HEK293 (cell line): ENCODE measurements around the gene RNF166.

ENCODE experiments used
- CTCF ChIA-PET: fragments of 350-600 bp; formaldehyde crosslinking; extraction: SDS; loops from one replicate; lab custom pipeline; 2021; ENCODE audit warnings: antibody characterized with exemption; lab: Yijun Ruan, JAX
- POLR2A ChIA-PET: fragments of 300-600 bp; formaldehyde crosslinking; extraction: SDS; loops from one replicate; lab custom pipeline; 2020; ENCODE audit warnings: antibody characterized with exemption, inconsistent platforms; lab: Yijun Ruan, JAX
- H3K27ac ChIP-seq: fragments of 200-500 bp; sonication (Bioruptor generic); 2 replicates; pipeline ENCODE4 v1.5.1; 2014; ENCODE audit warnings: low read depth, low read length, control low read depth, inconsistent platforms; ENCODE audit errors: extremely low read depth
- H3K36me3 ChIP-seq, 2 experiments: fragments of 200-500 bp in 1 of 2; sonication (Bioruptor generic) in 1 of 2; 1 replicate in 1 of 2; 2 replicates in 1 of 2; pipeline ENCODE4 v1.5.1; 2014 to 2017; ENCODE audit warnings: inconsistent platforms in 2 of 2, low read length in 2 of 2; ENCODE audit not compliant: control insufficient read depth in 2 of 2, insufficient read depth in 1 of 2
- H3K4me1 ChIP-seq: fragments of 200-500 bp; sonication (Bioruptor generic); 2 replicates; pipeline ENCODE4 v1.5.1; 2014; ENCODE audit warnings: mild to moderate bottlenecking, low read length, inconsistent platforms; ENCODE audit not compliant: control insufficient read depth, insufficient read depth
- H3K4me3 ChIP-seq: 2 replicates; pipeline ENCODE4 v1.5.1; 2011; ENCODE audit warnings: low read depth, mild to moderate bottlenecking, control low read depth, low read length, moderate library complexity
- H3K9me3 ChIP-seq: fragments of 200-500 bp; sonication (Bioruptor generic); 2 replicates; pipeline ENCODE4 v1.5.1; 2014; ENCODE audit warnings: low read depth, low read length, inconsistent platforms; ENCODE audit not compliant: control insufficient read depth, insufficient read depth
- CTCF ChIP-seq: fragments of 450-650 bp; formaldehyde crosslinking; IDR thresholded peaks from 2 replicates; pipeline ENCODE4 v1.5.1; 2016; ENCODE audit warnings: missing biosample characterization, missing genetic modification characterization
- SP3 ChIP-seq: fragments of 450-650 bp; formaldehyde crosslinking; IDR thresholded peaks from 2 replicates; pipeline ENCODE4 v1.5.1; 2016; ENCODE audit warnings: missing biosample characterization, missing genetic modification characterization
- ZBTB6 ChIP-seq: fragments of 450-650 bp; formaldehyde crosslinking; IDR thresholded peaks from 2 replicates; pipeline ENCODE4 v1.5.1; 2017; ENCODE audit warnings: missing biosample characterization, missing genetic modification characterization
- ZNF146 ChIP-seq: fragments of 450-650 bp; formaldehyde crosslinking; IDR thresholded peaks from 2 replicates; pipeline ENCODE4 v1.5.1; 2016; ENCODE audit warnings: missing biosample characterization, missing genetic modification characterization
- ZNF148 ChIP-seq: fragments of 450-650 bp; formaldehyde crosslinking; IDR thresholded peaks from 2 replicates; pipeline ENCODE4 v1.5.0; 2017; ENCODE audit warnings: missing biosample characterization, missing genetic modification characterization, borderline replicate concordance
- ZNF202 ChIP-seq: fragments of 450-650 bp; formaldehyde crosslinking; IDR thresholded peaks from 2 replicates; pipeline ENCODE4 v1.5.1; 2016; ENCODE audit warnings: missing biosample characterization, missing genetic modification characterization, borderline replicate concordance
- ZNF280C ChIP-seq: fragments of 450-650 bp; formaldehyde crosslinking; IDR thresholded peaks from 2 replicates; pipeline ENCODE4 v1.5.1; 2016; ENCODE audit warnings: missing biosample characterization, missing genetic modification characterization
- ZNF280D ChIP-seq: fragments of 450-650 bp; formaldehyde crosslinking; IDR thresholded peaks from 2 replicates; pipeline ENCODE4 v1.5.1; 2016; ENCODE audit warnings: missing biosample characterization, missing genetic modification characterization
- ZNF37A ChIP-seq: fragments of 450-650 bp; IDR thresholded peaks from 2 replicates; pipeline ENCODE4 v1.5.1; 2018; ENCODE audit warnings: missing biosample characterization, missing genetic modification characterization
- ZNF530 ChIP-seq: fragments of 450-650 bp; formaldehyde crosslinking; IDR thresholded peaks from 2 replicates; pipeline ENCODE4 v1.5.1; 2016; ENCODE audit warnings: low read depth, missing biosample characterization, missing genetic modification characterization
- ZNF660 ChIP-seq: fragments of 450-650 bp; IDR thresholded peaks from 2 replicates; pipeline ENCODE4 v1.5.1; 2018; ENCODE audit warnings: missing biosample characterization, mild to moderate bottlenecking, missing genetic modification characterization
- ZNF664 ChIP-seq: fragments of 450-650 bp; formaldehyde crosslinking; IDR thresholded peaks from 2 replicates; pipeline ENCODE4 v1.5.1; 2016; ENCODE audit warnings: missing biosample characterization, missing genetic modification characterization
- ZNF692 ChIP-seq: fragments of 450-650 bp; formaldehyde crosslinking; IDR thresholded peaks from 2 replicates; pipeline ENCODE4 v1.5.1; 2016; ENCODE audit warnings: missing biosample characterization, missing genetic modification characterization
- ZNF768 ChIP-seq: fragments of 450-650 bp; formaldehyde crosslinking; IDR thresholded peaks from 2 replicates; pipeline ENCODE4 v1.5.1; 2018; ENCODE audit warnings: missing biosample characterization, mild to moderate bottlenecking, missing genetic modification characterization

Gene RNF166

GRCh38 chr16:88691924-88692560 is 14.2 kb downstream of the RNF166 start (continued):
- TF ChIP-seq ZBTB6 = no peak
- TF ChIP-seq ZNF692 (tag by site-specific recombination) = no peak
- TF ChIP-seq ZNF280C (tag by site-specific recombination) = no peak
- TF ChIP-seq ZNF146 (tag by site-specific recombination) = no peak
- TF ChIP-seq ZNF148 (tag by site-specific recombination) = no peak
- TF ChIP-seq ZNF664 (tag by site-specific recombination) = no peak
- TF ChIP-seq, all 188 proteins: peak for 0

GRCh38 chr16:88691129-88691813 is 14.9 kb downstream of the RNF166 start:
- ChIA-PET POLR2A (no interaction called here), CTCF (interaction anchor here (1.0 kb wide), 1 partner anchor 18 kb away, joined by 4 read pairs; no protein-coding TSS in a partner anchor)
- no peak overlapping the region for H3K4me3 ChIP-seq
- H3K4me1 ChIP-seq = peaks cover 3% of the 10 kb centered on the region; the same call in 1 of the 2 replicates
- no peaks in the 10 kb centered on the region for H3K9me3 ChIP-seq
- no peak overlapping the region for H3K27ac ChIP-seq
- TF ChIP-seq SP3 (tag by site-specific recombination) (no peak), ZNF202 (no peak), ZNF37A (no peak), ZNF280D (no peak), CTCF (tag by site-specific recombination) (no peak), ZNF768 (tag by site-specific recombination) (no peak), ZNF660 (tag by site-specific recombination) (no peak), ZNF530 (tag by site-specific recombination) (no peak)
- TF ChIP-seq, all 188 proteins: peak for 0
- peaks cover 0 to 5% of the 10 kb centered on the region in 2 experiments; a peak in 1 of 3 replicates for H3K36me3 ChIP-seq
